Activated effector memory CD4-positive, alpha-beta T cell treated with anti-CD3 and anti-CD28 coated beads, Interleukin-2, amount 50 U/mL, for 16 hours (primary cell): ENCODE results near the gene GALNT10.

Experiments used
- DNase-seq: peaks from one replicate; pipeline ENCODE4 v3.0.0-alpha.2; 2020

GALNT10 gene

DNA sequence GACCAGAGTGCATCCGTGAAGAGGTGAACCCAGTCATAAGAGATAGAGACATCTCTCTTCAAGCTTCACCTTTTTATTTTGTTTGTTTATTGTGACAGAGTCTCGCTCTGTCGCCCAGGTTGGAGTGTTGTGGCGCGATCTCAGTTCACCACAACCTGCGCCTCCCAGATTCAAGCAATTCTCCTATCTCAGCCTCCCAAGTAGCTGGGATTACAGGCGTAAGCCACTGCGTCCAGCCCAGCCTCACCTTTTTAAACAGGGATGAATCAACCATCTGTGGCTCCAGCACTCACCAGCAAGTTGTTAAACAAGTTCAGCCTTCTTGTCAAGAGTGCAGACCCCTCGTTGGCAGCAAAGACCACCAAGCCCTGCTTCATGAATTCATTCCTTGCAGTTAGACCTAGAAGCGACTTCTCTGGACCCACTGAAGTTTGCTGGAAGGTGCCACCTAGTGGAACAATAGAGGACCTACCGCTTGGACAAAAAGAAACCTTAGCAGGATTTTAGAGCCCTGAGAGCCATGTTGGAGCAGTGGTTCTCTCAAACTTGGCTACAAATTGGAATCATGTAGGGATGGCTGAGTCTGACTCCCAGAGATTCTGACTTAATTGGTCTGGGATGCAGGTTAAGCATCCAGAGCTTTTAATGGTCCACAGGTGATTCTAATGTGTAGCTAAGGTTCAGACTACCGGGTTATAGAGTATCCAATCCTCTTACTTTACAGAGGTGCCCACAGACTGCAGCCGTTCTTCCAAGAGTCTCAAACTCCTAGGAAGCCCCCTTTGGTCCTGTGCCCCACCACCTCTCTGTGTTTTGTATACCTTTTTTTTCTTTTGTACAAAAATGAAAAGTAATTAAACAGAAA is 10.5 kb upstream of the GALNT10 start:
- DNase-seq: peak; percentile 73

- DNase-seq: no peak
Measured at GRCh38 chr5:154181161-154181560, 9.4 kb upstream of the GALNT10 start.

DNA sequence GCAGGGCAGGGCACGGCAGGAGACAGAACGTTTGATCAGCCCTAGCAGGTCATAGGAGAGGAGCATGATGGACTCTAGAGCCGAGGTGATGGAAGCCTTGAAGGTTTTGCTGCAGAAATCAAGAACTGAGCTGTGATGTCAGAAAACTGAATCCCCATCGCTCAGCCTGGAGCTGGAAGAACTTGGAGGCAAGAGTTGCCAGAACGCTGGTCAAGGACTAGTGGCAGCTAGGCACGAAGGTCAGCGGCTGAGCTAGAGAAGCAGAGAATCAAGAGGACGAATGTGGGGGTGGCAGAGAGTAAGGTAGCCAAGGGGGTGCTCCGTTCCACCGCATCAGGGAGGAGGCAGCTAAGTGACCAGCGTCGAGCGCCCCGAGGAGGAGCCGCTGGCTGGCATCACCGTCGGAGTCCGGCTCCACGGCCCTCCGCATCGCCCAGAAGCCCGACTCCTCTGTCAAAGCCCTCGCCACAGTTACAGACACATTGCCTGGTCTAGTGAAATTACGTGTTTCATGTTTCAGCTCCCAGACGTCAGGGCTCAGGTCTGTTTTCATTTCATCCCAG is 1.2 kb upstream of the GALNT10 start:
- DNase-seq: no peak

GRCh38 chr5:154189819-154190594 is 526 bp upstream of the GALNT10 start:
- peak; percentile 93 for DNase-seq

DNA sequence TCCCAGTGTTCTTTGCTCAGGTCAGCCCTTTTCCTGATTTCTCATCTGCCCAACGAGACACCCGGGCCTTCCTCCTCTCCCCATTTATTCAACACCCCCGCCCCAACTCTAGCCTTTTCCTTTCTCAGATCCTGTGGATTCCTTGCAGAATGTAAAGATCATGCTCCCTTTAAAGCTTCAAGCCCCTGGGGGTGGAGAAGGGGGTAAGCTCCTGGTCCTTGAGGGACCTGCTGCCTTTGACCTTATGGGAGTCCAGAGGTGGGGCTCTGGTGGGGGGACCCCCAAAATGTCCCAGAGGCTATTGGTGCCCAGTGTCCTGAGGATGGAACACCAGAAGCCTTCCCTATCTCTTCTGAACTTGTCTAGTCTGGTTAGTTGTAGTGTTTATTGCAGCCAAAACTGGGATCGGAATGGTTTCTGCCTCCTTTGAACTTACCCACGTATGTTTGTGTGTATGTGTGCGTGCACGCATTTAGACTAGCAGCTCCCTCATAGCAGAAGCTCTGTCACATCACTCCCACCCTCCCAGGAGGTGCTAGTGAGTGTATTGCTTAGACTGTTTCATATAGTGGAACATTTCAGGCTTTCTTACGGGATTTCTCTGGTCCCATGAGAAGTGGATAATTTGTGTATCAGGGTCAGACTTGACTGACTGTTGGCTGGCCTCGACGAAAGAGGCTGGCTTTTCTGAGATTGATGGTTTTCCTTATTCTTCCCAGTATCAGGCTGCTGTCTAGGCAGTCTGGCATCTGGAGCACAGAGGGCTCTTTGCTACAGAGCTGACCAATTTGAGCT is 1.1 kb downstream of the GALNT10 start:
- no peak for DNase-seq

GRCh38 chr5:154193283-154193682 is 2.8 kb downstream of the GALNT10 start:
- no peak for DNase-seq

DNA sequence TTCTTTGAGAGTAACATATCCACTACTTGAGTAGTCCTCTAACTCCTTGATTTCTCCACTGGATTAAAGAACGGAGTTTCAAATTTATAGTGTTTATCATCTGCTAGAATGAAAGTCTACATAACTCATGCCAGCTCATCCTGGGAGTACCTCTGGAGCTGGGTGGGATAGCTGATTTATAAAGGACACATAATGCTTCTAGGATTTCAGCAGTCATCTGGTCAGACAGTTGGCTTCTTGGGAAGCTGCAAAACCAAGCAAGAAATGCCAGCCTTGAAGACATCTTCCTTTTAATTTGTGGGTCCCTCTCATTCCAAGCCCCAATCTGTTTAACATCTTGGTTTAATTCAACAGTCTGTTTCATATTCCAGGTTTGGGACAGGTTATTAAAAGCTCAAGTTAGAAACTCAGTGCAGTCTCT is 3.2 kb downstream of the GALNT10 start:
- DNase-seq: no peak

DNA sequence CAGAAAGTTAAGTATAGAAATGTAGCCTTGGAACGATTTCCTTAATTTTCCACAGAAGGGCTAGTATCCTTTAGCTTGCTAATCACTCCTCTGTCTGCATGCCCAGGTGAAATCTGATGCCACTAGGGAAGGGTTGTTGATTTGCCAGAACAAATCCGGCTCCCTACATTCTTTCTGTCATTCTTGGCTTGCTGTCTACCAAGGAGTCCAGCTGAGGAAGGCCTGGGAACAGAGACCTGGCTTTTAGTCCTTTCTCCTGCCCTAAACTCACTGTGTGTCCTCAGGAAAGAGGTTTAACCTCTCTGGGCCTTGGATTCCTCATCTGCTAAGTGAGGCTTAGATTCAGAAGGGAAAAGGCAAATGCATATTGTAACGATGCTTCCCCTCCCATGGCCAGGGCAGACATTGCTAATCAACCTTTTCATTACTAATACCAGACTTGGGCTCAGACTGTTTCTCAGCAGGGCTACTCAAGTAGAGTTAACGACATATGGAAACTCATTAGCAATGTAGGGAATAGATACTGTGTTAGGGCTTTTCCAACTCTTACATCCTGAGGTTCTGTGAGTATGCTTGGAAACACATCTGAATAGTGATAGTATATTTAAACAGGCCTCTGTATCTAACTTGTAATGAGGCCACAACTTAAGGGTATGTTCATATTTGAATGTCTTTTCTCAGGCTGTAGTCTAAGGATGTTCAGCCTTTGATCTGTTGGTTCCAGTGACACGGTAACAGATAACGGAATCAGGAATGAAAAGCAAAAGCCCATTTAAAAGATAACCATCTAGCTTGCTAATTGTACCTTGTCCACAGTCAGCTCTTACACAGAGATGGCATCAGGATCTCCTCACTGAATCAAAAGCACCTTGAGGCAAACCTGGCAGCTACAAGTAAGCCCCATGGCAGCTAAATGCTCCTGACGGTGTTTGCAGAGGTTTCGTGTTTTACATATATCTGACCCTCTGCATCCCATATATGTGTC is 4.1 kb downstream of the GALNT10 start:
- no peak for DNase-seq

DNA sequence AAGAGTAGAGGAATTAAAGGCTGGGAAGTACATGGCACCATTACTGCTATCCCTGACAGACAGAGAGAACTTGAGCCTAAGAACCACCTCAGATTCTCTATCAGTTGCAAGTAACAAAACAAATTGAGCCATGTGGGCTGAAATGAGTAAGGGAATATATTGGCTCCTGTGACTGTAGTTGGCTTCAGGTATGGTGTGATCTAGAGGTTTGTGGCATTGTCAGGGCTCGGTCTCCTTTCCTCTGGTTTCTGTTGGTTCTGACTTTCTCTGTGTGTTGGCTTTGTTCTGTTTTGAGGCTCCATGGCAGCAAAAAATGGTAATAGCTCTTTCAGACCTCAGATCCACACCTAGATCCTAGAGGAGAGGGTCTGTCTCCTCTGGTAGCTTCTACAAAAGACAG is 5.7 kb downstream of the GALNT10 start:
- no peak for DNase-seq

DNA sequence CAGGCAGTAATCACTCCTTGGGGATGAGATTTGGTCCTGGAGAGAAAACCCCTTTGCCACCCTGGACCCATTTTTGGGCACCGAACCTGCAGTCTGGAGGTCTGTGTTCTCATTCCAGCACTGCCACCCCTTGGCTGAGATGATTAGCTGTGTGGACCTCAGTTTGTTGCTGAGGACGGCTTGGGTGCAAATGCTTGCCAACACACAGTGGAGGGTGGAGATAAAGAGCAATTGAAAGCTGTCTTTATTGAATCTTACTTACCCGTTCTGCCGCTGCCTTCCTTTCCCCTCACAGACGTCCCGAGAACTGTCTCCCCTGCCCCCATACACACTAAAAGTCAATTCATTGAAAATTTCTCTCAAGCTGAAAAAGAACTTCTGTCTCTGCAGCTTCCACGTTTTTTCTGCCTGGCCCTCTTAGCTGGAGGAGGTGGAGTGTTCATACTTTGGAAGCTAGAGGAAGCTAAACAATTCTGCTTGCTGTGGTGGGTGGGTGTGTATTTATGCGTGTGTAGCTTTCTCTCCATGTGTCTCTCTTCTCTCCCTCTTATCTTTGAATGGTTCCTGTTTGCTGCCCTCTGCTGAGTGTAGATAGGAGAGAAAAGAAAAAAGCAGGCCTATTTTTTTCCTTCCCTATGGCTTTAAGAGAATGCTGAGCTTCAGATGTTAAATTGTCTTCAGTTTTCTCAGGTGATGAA is 6.6 kb downstream of the GALNT10 start:
- no peak for DNase-seq

GRCh38 chr5:154197801-154198491 is 7.4 kb downstream of the GALNT10 start:
- DNase-seq: peak; percentile 83

DNA sequence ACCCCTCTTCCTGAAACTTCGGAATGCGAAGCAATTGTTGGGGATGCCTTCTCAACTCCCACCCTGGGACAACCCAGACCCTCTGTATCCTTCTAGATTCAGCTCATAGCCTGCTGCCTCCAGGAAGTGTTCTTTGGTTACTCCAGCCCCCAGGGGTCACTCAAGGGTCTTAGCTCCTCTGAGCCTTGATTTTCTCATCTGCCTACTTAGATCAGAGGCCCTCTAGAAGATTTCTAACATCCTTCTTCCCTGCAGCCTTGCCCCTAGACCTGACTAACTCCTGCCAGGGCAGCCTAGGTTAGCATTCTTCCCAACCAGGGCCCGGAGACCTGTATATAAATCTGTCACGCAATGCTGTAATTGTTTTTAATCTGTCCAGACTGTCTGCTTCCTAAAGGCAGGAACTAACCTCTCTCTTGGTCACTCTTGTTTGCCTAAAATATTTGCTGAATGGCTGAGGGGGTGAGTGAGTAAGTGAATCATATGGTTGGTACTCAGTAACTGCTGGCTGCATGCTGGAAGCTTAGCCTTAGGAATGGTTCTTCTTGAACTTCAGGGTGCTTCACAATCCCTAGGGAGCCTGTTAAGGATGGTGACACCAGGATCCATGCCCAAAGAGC is 8.2 kb downstream of the GALNT10 start:
- DNase-seq: no peak

DNA sequence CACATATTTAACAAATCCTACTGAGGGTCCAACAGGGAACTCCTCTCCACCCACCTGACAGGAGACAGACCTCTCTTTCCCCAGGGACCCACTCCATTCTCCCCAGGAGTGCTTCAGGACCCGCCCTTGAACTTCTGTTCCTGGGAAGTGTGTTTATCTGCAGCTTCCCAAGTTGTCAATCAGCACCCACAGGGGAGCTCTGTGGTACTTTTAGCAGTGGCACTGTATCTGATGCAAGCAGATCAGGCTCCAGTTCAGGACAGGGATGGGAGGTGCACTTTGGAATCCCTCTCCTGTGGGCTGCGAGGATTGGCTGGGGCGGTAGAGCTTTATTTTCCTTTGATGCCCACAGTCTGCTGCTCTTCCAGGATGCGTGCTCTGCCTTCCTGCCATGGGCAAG is 8.7 kb downstream of the GALNT10 start:
- no peak for DNase-seq

GRCh38 chr5:154199671-154200220 is 9.2 kb downstream of the GALNT10 start:
- no peak for DNase-seq

GRCh38 chr5:154200221-154200620 is 9.7 kb downstream of the GALNT10 start:
- DNase-seq: no peak

DNA sequence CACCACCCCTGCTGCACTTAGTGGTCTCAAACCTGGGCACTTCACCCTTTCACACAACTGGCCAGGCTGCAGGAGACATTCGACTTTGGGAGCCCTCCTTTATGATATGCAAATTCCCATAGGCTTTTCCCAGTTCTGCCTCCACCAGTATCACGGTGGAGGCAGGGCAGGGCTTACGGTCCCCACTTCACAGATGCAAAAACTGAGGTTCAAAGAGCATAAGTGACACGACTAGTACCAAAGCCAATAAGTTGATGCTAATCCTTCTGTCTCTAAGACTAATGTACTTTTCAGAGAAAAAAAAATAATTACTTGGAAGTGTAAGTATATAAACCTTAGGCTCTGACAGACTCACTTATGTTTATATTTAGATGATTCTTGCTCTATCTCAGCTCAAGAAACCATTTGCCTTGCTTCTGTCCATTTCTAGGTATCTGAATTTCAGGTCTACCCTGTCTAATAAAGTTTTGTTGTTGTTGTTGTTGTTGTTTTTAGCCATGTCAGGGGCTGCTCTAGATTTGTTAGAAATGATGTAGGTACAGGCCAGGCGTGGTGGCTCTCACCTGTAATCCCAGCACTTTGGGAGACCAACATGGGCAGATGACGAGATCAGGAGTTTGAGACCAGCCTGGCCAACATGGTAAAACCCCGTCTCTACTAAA is 10.7 kb downstream of the GALNT10 start:
- DNase-seq: no peak

DNA sequence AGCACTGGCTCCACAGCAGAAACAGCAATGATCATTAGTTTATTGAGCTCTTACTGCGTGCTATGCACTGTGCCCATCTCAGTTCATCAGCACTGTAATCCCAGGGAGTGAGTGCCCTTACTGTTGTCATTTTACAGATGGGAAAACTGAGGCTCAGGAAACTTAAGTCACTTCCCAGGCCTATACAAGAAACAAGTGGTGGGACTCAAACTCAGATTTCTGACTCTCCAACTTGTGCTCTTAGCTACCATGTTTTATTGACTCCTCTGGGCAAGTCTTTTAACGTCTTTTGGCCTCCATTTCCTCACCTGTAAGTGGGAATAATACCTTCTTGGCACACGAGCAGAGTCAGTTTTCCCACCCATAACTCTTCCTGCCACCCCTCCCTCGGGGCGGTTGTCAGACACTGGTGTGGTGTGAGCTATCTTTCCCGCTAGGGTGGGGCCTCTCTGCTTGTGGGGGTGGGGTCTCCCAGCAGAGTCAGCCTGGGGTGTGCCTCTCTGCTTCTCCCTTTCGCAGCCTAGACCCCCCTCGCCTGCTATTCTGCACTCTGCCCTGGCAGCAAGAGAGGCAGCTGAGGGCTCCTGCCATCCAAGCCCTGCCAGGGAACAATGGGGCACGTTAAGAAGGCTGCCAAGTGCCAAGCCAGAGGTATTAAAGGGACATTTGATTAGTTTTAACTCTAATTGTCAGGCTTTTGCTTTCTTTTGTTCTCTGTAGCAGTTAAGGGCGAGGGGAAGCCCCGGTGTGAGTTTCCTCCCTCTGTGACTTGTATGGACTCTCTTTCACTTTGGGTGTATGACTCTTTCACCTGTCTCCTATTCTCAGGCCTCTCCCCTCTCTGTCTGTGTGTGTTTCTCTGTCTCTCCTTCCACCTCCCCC is 12.1 kb downstream of the GALNT10 start:
- peak; percentile 79 for DNase-seq
